ENCODE measurements around the gene CNNM2. TPM values are rescaled to one million over a fixed set of nuclear protein-coding genes. Genes with fewer than 3 reads are reported as not detected.

The CNNM2 gene
- total RNA-seq, 2 donors from 2014 or later, result 25.2 to 29.3 TPM

- Histone ChIP-seq H3K27me3 (no peaks in the 10 kb centered on the region), H3K4me1 (no peaks in the 10 kb centered on the region), H3K4me3 (no peak overlapping the region), H3K27ac (no peak overlapping the region), H3K9me3 (no peaks in the 10 kb centered on the region), H3K36me3 (no peaks in the 10 kb centered on the region), H3K9ac (ENCODE audit: low read depth in 2 of 2, low read length in 2 of 2) (no peak overlapping the region)
- no peak for DNase-seq
- no peak for TF ChIP-seq CTCF (IDR thresholded peaks at IDR 0.05)
- intact Hi-C loops (cut with DNase I), result no loop called here
Measured at GRCh38 chr10:102876747-102877153, 41.3 kb upstream of the CNNM2 start.

GRCh38 chr10:102878629-102879028 is 39.5 kb upstream of the CNNM2 start:
- Histone ChIP-seq H3K9me3 (no peaks in the 10 kb centered on the region), H3K27me3 (no peaks in the 10 kb centered on the region), H3K4me1 (no peaks in the 10 kb centered on the region), H3K9ac (ENCODE audit: low read depth in 2 of 2, low read length in 2 of 2) (no peak overlapping the region), H3K4me3 (no peak overlapping the region), H3K27ac (no peak overlapping the region), H3K36me3 (no peaks in the 10 kb centered on the region)
- no peak for TF ChIP-seq CTCF (IDR thresholded peaks at IDR 0.05)
- no peak for DNase-seq
- intact Hi-C loops (cut with DNase I), result no loop called here

- Histone ChIP-seq H3K27me3 (no peaks in the 10 kb centered on the region), H3K36me3 (no peaks in the 10 kb centered on the region), H3K4me1 (no peaks in the 10 kb centered on the region), H3K9ac (ENCODE audit: low read depth in 2 of 2, low read length in 2 of 2) (no peak overlapping the region), H3K9me3 (no peaks in the 10 kb centered on the region), H3K4me3 (no peak overlapping the region), H3K27ac (no peak overlapping the region)
- TF ChIP-seq CTCF (IDR thresholded peaks at IDR 0.05), result no peak
- intact Hi-C loops (cut with DNase I), result no loop called here
- DNase-seq, result no peak
Measured at GRCh38 chr10:102880256-102880655, 37.8 kb upstream of the CNNM2 start.

- no peaks in the 10 kb centered on the region for H3K9me3 ChIP-seq
- H3K27ac ChIP-seq, result no peak overlapping the region
- H3K27me3 ChIP-seq, result no peaks in the 10 kb centered on the region
- no peaks in the 10 kb centered on the region for H3K36me3 ChIP-seq
- H3K9ac ChIP-seq (ENCODE audit: low read depth in 2 of 2, low read length in 2 of 2), result no peak overlapping the region
- no peak for DNase-seq
- intact Hi-C loops (cut with DNase I), result no loop called here
- no peak for TF ChIP-seq CTCF (IDR thresholded peaks at IDR 0.05)
- no peaks in the 10 kb centered on the region for H3K4me1 ChIP-seq
- H3K4me3 ChIP-seq, result no peak overlapping the region
Measured at GRCh38 chr10:102888048-102888447, 30.0 kb upstream of the CNNM2 start.

GRCh38 chr10:102894466-102895213 is 23.5 kb upstream of the CNNM2 start:
- Histone ChIP-seq H3K4me1 (no peaks in the 10 kb centered on the region), H3K27me3 (no peaks in the 10 kb centered on the region), H3K9ac (ENCODE audit: low read depth in 2 of 2, low read length in 2 of 2) (no peak overlapping the region), H3K9me3 (no peaks in the 10 kb centered on the region), H3K27ac (no peak overlapping the region), H3K36me3 (no peaks in the 10 kb centered on the region), H3K4me3 (no peak overlapping the region)
- intact Hi-C loops (cut with DNase I), result no loop called here
- no peak for DNase-seq
- no peak for TF ChIP-seq CTCF (IDR thresholded peaks at IDR 0.05)
